ENCODE data around the gene JPH4. TPM values are rescaled to one million over a fixed set of nuclear protein-coding genes. Genes with fewer than 3 reads are reported as not detected.

Gene JPH4
- total and polyA plus RNA-seq, 2 donors (not counting 3 experiments of a cell fraction or from before 2014, with no cell fraction given) = 0.06 TPM; not detected in 1

DNA sequence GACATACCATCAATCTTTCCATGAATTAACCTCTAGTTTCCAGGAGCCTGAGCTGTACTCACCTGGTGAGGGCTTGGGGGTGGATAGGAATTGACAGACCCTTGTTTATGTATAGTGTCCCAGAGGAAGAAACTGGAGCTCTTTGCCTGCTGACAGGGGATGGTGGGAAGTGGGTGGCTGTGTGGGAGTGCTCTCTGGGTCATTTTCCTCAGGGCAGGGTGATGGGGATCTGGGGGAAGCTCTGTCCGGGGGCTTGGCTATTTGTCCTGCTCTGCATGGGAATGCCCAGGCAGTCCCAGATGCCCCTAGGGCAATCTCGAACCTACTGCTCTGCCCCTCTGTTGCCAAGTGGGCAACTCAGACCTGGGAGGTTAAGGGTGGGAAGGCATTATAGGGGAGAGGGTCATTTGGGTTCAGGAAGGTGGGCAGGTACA is 35.8 kb upstream of the JPH4 start:
- no peak overlapping the region for H3K4me3 ChIP-seq (replicated peaks in 1 of 3; ENCODE audit: insufficient read depth in 1 of 3, low read depth in 1 of 3, low read length in 3 of 3)
- no peaks in the 10 kb centered on the region for H4K20me1 ChIP-seq (replicated peaks; ENCODE audit: control insufficient read depth, extremely low read depth, insufficient read depth, low read length)
- no peak overlapping the region for H3K9ac ChIP-seq (replicated peaks; ENCODE audit: extremely low read depth, insufficient read depth, low read length)
- no peak overlapping the region for H3K4me2 ChIP-seq (ENCODE audit: insufficient read depth, low read length)
- BruUV-seq (replicated peaks) = no TSS peak
- intact Hi-C loops (cut with micrococcal nuclease) = no loop called here
- no peak overlapping the region for H2AFZ ChIP-seq (ENCODE audit: low read depth, low read length)
- H3K9me3 ChIP-seq (replicated peaks; ENCODE audit: control insufficient read depth, insufficient read depth, low read length) = no peaks in the 10 kb centered on the region
- DNase-seq (ENCODE audit: low read depth, low spot score) = no peak
- peaks cover 2 to 4% of the 10 kb centered on the region in 2 experiments for H3K27me3 ChIP-seq (ENCODE audit: control insufficient read depth in 2 of 2, insufficient read depth in 2 of 2, low read length in 2 of 2)
- POLR2A ChIA-PET = no interaction called here
- dilution Hi-C loops (cut with MboI; ENCODE audit: extremely low pct_ligation_motif_present, low sequenced_read_pairs) = no loop called here
- no peak for TF ChIP-seq FOS (IDR thresholded peaks at IDR 0.05; ENCODE audit: borderline replicate concordance, insufficient read depth, low read length)
- no peak for TF ChIP-seq GATA2 (IDR thresholded peaks at IDR 0.05; ENCODE audit: insufficient read depth, insufficient read length, low read depth, low read length)
- TF ChIP-seq MYC (IDR thresholded peaks at IDR 0.05; ENCODE audit: low read depth, low read length) = no peak
- no peak for TF ChIP-seq EZH2 (IDR thresholded peaks at IDR 0.05; ENCODE audit: borderline replicate concordance, low read depth, low read length, severe bottlenecking)
- TF ChIP-seq, protein P1, sequence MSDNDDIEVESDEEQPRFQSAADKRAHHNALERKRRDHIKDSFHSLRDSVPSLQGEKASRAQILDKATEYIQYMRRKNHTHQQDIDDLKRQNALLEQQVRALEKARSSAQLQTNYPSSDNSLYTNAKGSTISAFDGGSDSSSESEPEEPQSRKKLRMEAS (IDR thresholded peaks at IDR 0.05; ENCODE audit: insufficient read depth, insufficient read length) = no peak
- TF ChIP-seq JUN (IDR thresholded peaks at IDR 0.05; ENCODE audit: borderline replicate concordance, insufficient read depth, insufficient read length, low read depth) = no peak
- TF ChIP-seq POLR2A (IDR thresholded peaks at IDR 0.05; ENCODE audit: low read depth, low read length) = no peak
- no peak for TF ChIP-seq POLR2AphosphoS5 (IDR thresholded peaks at IDR 0.05; ENCODE audit: insufficient read depth, low read depth, low read length)
- TF ChIP-seq, protein P2, sequence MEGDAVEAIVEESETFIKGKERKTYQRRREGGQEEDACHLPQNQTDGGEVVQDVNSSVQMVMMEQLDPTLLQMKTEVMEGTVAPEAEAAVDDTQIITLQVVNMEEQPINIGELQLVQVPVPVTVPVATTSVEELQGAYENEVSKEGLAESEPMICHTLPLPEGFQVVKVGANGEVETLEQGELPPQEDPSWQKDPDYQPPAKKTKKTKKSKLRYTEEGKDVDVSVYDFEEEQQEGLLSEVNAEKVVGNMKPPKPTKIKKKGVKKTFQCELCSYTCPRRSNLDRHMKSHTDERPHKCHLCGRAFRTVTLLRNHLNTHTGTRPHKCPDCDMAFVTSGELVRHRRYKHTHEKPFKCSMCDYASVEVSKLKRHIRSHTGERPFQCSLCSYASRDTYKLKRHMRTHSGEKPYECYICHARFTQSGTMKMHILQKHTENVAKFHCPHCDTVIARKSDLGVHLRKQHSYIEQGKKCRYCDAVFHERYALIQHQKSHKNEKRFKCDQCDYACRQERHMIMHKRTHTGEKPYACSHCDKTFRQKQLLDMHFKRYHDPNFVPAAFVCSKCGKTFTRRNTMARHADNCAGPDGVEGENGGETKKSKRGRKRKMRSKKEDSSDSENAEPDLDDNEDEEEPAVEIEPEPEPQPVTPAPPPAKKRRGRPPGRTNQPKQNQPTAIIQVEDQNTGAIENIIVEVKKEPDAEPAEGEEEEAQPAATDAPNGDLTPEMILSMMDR (IDR thresholded peaks at IDR 0.05; ENCODE audit: extremely low read depth in 1 of 2, insufficient read depth in 1 of 2, low read depth in 1 of 2, low read length in 2 of 2) = no peak
- H3K79me2 ChIP-seq (ENCODE audit: control insufficient read depth, insufficient read depth, low read length) = no peaks in the 10 kb centered on the region
- H3K4me1 ChIP-seq (ENCODE audit: control insufficient read depth, extremely low read depth, insufficient read depth, low read length) = no peaks in the 10 kb centered on the region
- no peaks in the 10 kb centered on the region for H3K9me1 ChIP-seq (replicated peaks; ENCODE audit: control insufficient read depth, extremely low read depth, insufficient read depth, low read length)
- H3K36me3 ChIP-seq (ENCODE audit: control insufficient read depth in 2 of 2, extremely low read depth in 1 of 2, insufficient read depth in 2 of 2, low read length in 2 of 2) = no peaks in the 10 kb centered on the region
- H3K27ac ChIP-seq (ENCODE audit: insufficient read depth, low read depth, low read length) = no peak overlapping the region
- CTCF ChIA-PET = interaction anchor here (1.0 to 2.5 kb wide), 3 partner anchors 9 to 51 kb away, joined by 3 to 12 read pairs (median 4); no protein-coding TSS in a partner anchor
- FAIRE-seq = no peak
